ENCODE measurements around the gene VEGFB. TPM values are rescaled to one million over a fixed set of nuclear protein-coding genes. Genes with fewer than 3 reads are reported as not detected.

VEGFB gene
- total RNA-seq, 2 donors from 2014 or later, result 58.9 to 78.4 TPM

- DNase-seq, result no peak
- peaks cover 24% of the 10 kb centered on the region for H3K36me3 Mint-ChIP-seq (ENCODE audit: low read depth)
- peaks cover 4% of the 10 kb centered on the region for H3K4me1 Mint-ChIP-seq
- H3K4me3 ChIP-seq (ENCODE audit: low read length), result no peak overlapping the region
- H3K36me3 ChIP-seq (ENCODE audit: control insufficient read depth, insufficient read depth, low read length), result peaks cover 16% of the 10 kb centered on the region
- H3K9ac ChIP-seq (ENCODE audit: extremely low read depth, low read length, poor library complexity, severe bottlenecking), result no peak overlapping the region
- no peak overlapping the region for H3K4me3 Mint-ChIP-seq
- no peaks in the 10 kb centered on the region for H3K4me1 ChIP-seq (ENCODE audit: control insufficient read depth, insufficient read depth, low read length)
- H3K27ac Mint-ChIP-seq, result no peak overlapping the region
- TF ChIP-seq CTCF (conservative IDR thresholded peaks at IDR 0.05), result no peak
- H3K27ac ChIP-seq (ENCODE audit: low read depth, low read length), result no peak overlapping the region
- 95% methylated on average over 13 to 22 of the region's 22 CpGs for WGBS, 2 experiments (ENCODE audit: insufficient coverage in 1 of 2, insufficient read length in 1 of 2)
- H3K9me3 ChIP-seq (ENCODE audit: control insufficient read depth, low read length), result no peaks in the 10 kb centered on the region
- no peaks in the 10 kb centered on the region for H3K27me3 Mint-ChIP-seq (ENCODE audit: insufficient read depth)
- H3K9me3 Mint-ChIP-seq, result no peaks in the 10 kb centered on the region
- no peaks in the 10 kb centered on the region for H3K27me3 ChIP-seq (ENCODE audit: control insufficient read depth, insufficient read depth, low read length, poor library complexity, severe bottlenecking)
These were observed 47.8 kb downstream of the VEGFB start for GRCh38 chr11:64281957-64282770.

- WGBS, 2 experiments (ENCODE audit: insufficient coverage in 1 of 2, insufficient read length in 1 of 2), result 94 to 97% methylated on average over 3 of the region's 3 CpGs
- no peak overlapping the region for H3K9ac ChIP-seq (ENCODE audit: extremely low read depth, low read length, poor library complexity, severe bottlenecking)
- DNase-seq, result no peak
These were observed 48.7 kb downstream of the VEGFB start for GRCh38 chr11:64283092-64283491.

More at GRCh38 chr11:64283092-64283491, 48.7 kb downstream of the VEGFB start:
- H3K4me1 Mint-ChIP-seq, result peaks cover 4% of the 10 kb centered on the region
- H3K27me3 Mint-ChIP-seq (ENCODE audit: insufficient read depth), result no peaks in the 10 kb centered on the region
- Histone ChIP-seq H3K36me3 (ENCODE audit: control insufficient read depth, insufficient read depth, low read length) (peaks cover 13% of the 10 kb centered on the region), H3K9me3 (ENCODE audit: control insufficient read depth, low read length) (no peaks in the 10 kb centered on the region), H3K4me1 (ENCODE audit: control insufficient read depth, insufficient read depth, low read length) (no peaks in the 10 kb centered on the region), H3K27me3 (ENCODE audit: control insufficient read depth, insufficient read depth, low read length, poor library complexity, severe bottlenecking) (no peaks in the 10 kb centered on the region), H3K27ac (ENCODE audit: low read depth, low read length) (no peak overlapping the region), H3K4me3 (ENCODE audit: low read length) (no peak overlapping the region)
- peak overlapping the region; percentile 69 for H3K4me3 Mint-ChIP-seq
- no peak for TF ChIP-seq CTCF (conservative IDR thresholded peaks at IDR 0.05)
- peaks cover 22% of the 10 kb centered on the region for H3K36me3 Mint-ChIP-seq (ENCODE audit: low read depth)
- no peaks in the 10 kb centered on the region for H3K9me3 Mint-ChIP-seq
- no peak overlapping the region for H3K27ac Mint-ChIP-seq

Measured in endodermal cell (in vitro differentiated cells).